Embryonic facial prominence (tissue), 1 donor: Measurements from ENCODE around the gene ZNF121.

Experiments used
- DNase-seq: peaks from one replicate; pipeline ENCODE4 v3.0.0-alpha.2; 2016; ENCODE audit errors: extremely low spot score

Gene ZNF121

GRCh38 chr19:9538183-9539058 lies 45.9 kb downstream of the ZNF121 start, which contains the start of gene ZNF426:
Gene ZNF426, minus strand, starts transcription at chr19:9538645. Its CDS starts 2,413 bp downstream, at chr19:9536232.
- peak; percentile 89 for DNase-seq

- DNase-seq, result no peak
Observed at GRCh38 chr19:9535934-9536333, 48.4 kb downstream of the ZNF121 start.

- no peak for DNase-seq
Observed at GRCh38 chr19:9531933-9532332, 52.4 kb downstream of the ZNF121 start.

GRCh38 chr19:9528757-9529336 lies 55.5 kb downstream of the ZNF121 start:
- no peak for DNase-seq

GRCh38 chr19:9523885-9524474 lies 60.3 kb downstream of the ZNF121 start:
- DNase-seq, result no peak
